Caco-2 (cell line): ENCODE results near the gene SLC12A5. TPM values are rescaled to one million over a fixed set of nuclear protein-coding genes. Genes with fewer than 3 reads are reported as not detected.

ENCODE experiments used
- BruUV-seq: library from RNA; stranded (reverse); fragments of 400-500 nt; replicated peaks from 2 replicates; lab custom pipeline; 2021; lab: Mats Ljungman, UMichigan
- CTCF ChIA-PET: fragments of 300-600 bp; sonication (Branson Sonifier 250); formaldehyde crosslinking; loops from one replicate; lab custom pipeline; 2022; ENCODE audit warnings: antibody characterized with exemption; lab: Charles Lee
- POLR2A ChIA-PET: fragments of 300-600 bp; sonication (Branson Sonifier 250); formaldehyde crosslinking; loops from one replicate; lab custom pipeline; 2022; ENCODE audit warnings: antibody characterized with exemption; lab: Charles Lee
- DNase-seq, 2 experiments: peaks; one replicate each; pipeline versions ENCODE4 v3.0.0 to v3.0.0-alpha.2; 2020 to 2022
- H3K27me3 ChIP-seq: replicated peaks from 2 replicates; pipeline ENCODE4 v1.6.0; 2011; ENCODE audit warnings: low read length; ENCODE audit not compliant: control insufficient read depth, insufficient read depth
- H3K36me3 ChIP-seq: 2 replicates; pipeline ENCODE4 v1.5.1; 2011; ENCODE audit warnings: low read length; ENCODE audit not compliant: control insufficient read depth, insufficient read depth
- H3K4me1 ChIP-seq: fragments of 250-450 bp; sonication (Bioruptor Pico); 2 replicates; pipeline ENCODE4 v1.5.1; 2020; ENCODE audit warnings: mild to moderate bottlenecking
- H3K4me3 ChIP-seq: 2 replicates; pipeline ENCODE4 v1.5.1; 2011; ENCODE audit warnings: low read depth, mild to moderate bottlenecking, control low read depth, low read length
- H3K9me3 ChIP-seq: fragments of 250-450 bp; sonication (Bioruptor Pico); 2 replicates; pipeline ENCODE4 v1.5.1; 2020; ENCODE audit warnings: mild to moderate bottlenecking, moderate library complexity
- H3K27ac Mint-ChIP-seq: one replicate; pipeline ENCODE4 v1.8.0; 2022; ENCODE audit warnings: mixed read lengths; ENCODE audit not compliant: unreplicated experiment
- H3K27me3 Mint-ChIP-seq: one replicate; pipeline ENCODE4 v1.8.0; 2022; ENCODE audit warnings: mixed read lengths; ENCODE audit not compliant: insufficient read depth, unreplicated experiment
- H3K36me3 Mint-ChIP-seq: one replicate; pipeline ENCODE4 v1.8.0; 2022; ENCODE audit warnings: mild to moderate bottlenecking, mixed read lengths; ENCODE audit not compliant: insufficient read depth, unreplicated experiment
- H3K4me1 Mint-ChIP-seq: one replicate; pipeline ENCODE4 v1.8.0; 2022; ENCODE audit warnings: low read depth, mixed read lengths; ENCODE audit not compliant: unreplicated experiment
- H3K4me3 Mint-ChIP-seq: one replicate; pipeline ENCODE4 v1.8.0; 2022; ENCODE audit warnings: mild to moderate bottlenecking, moderate library complexity, mixed read lengths; ENCODE audit not compliant: unreplicated experiment
- H3K9me3 Mint-ChIP-seq: one replicate; pipeline ENCODE4 v1.8.0; 2022; ENCODE audit warnings: mixed read lengths; ENCODE audit not compliant: unreplicated experiment
- intact Hi-C: fragments of 100-400 bp; cut with micrococcal nuclease; formaldehyde crosslinking; loops from one replicate; pipeline ENCODE4 v1.10.0; 2022; ENCODE audit not compliant: unreplicated experiment
- total RNA-seq: library from RNA; stranded (reverse); gene quantifications from 2 replicates; pipeline ENCODE4 v1.2.3, GENCODE V29; 2022
- TF ChIP-seq, protein P1 (sequence below), 2 experiments: fragments of 200-600 bp in 1 of 2; IDR thresholded peaks; 1 replicate in 1 of 2; 2 replicates in 1 of 2; pipeline versions ENCODE4 v1.5.1 to v1.8.0; 2011 to 2022; ENCODE audit warnings: antibody characterized with exemption in 1 of 2, control low read depth in 1 of 2, inconsistent platforms in 1 of 2, low read depth in 1 of 2, low read length in 1 of 2, mild to moderate bottlenecking in 1 of 2, moderate library complexity in 1 of 2; ENCODE audit not compliant: insufficient read depth in 1 of 2, severe bottlenecking in 1 of 2, unreplicated experiment in 1 of 2

SLC12A5 gene
- total RNA-seq, 1 experiment from 2014 or later, result 1.9 TPM

DNA sequence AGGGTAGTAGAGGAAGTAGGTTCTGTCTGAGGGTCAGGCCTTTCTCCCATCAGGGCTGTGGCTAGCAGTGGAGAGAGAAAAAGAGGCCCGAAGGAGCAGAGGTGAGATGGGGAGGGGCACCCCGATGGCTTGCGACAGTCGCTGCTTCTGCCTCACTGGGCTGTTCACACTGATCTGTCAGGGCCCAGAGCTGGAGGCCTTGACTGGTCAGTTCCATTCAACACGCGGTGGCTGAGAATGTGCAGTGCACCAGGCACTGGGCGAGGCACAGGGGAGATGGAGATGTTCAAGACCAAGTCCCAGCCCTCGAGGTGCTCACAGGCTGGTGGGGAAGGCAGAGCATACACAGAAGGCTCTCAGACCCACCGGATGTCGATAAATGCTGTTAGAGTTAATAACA is 21.4 kb downstream of the SLC12A5 start:
- H3K36me3 Mint-ChIP-seq, result no peaks in the 10 kb centered on the region
- BruUV-seq, result no TSS peak
- TF ChIP-seq, protein P1, sequence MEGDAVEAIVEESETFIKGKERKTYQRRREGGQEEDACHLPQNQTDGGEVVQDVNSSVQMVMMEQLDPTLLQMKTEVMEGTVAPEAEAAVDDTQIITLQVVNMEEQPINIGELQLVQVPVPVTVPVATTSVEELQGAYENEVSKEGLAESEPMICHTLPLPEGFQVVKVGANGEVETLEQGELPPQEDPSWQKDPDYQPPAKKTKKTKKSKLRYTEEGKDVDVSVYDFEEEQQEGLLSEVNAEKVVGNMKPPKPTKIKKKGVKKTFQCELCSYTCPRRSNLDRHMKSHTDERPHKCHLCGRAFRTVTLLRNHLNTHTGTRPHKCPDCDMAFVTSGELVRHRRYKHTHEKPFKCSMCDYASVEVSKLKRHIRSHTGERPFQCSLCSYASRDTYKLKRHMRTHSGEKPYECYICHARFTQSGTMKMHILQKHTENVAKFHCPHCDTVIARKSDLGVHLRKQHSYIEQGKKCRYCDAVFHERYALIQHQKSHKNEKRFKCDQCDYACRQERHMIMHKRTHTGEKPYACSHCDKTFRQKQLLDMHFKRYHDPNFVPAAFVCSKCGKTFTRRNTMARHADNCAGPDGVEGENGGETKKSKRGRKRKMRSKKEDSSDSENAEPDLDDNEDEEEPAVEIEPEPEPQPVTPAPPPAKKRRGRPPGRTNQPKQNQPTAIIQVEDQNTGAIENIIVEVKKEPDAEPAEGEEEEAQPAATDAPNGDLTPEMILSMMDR (IDR thresholded peaks at IDR 0.05; ENCODE audit: insufficient read depth in 1 of 2, low read depth in 1 of 2, low read length in 1 of 2, severe bottlenecking in 1 of 2, unreplicated experiment in 1 of 2), result no peak
- Histone ChIP-seq H3K9me3 (no peaks in the 10 kb centered on the region), H3K27me3 (peaks cover 4% of the 10 kb centered on the region), H3K4me3 (no peak overlapping the region), H3K36me3 (no peaks in the 10 kb centered on the region), H3K4me1 (no peaks in the 10 kb centered on the region)
- H3K4me1 Mint-ChIP-seq, result no peaks in the 10 kb centered on the region
- no peak overlapping the region for H3K27ac Mint-ChIP-seq
- H3K4me3 Mint-ChIP-seq, result no peak overlapping the region
- ChIA-PET POLR2A (no interaction called here), CTCF (no interaction called here)
- intact Hi-C loops, result no loop called here
- DNase-seq, result peak in 1 of 2 experiments; percentile 39
- H3K27me3 Mint-ChIP-seq, result peaks cover 22% of the 10 kb centered on the region
- H3K9me3 Mint-ChIP-seq, result no peaks in the 10 kb centered on the region

DNA sequence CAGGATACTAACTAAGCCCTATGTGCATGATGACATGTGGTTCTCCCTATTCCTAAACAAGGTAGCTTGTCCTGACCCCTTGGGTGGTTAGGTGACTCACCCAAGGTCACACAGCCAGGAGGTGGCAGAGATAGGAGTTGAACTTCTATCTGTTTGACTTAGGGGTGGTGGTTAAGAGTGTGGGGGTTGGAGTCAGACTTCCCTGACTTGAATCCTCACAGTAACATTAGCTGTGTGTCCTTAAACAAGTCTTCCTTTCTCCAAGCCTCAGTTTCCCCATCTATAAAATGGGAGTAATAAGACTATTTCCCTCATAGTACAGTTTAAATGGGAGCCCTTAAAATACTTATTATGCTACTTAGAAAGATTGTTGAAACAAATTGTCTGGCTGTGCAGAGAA is 21.9 kb downstream of the SLC12A5 start:
- no peak for DNase-seq
- Histone ChIP-seq H3K27me3 (peaks cover 4% of the 10 kb centered on the region), H3K36me3 (no peaks in the 10 kb centered on the region), H3K4me3 (no peak overlapping the region), H3K9me3 (no peaks in the 10 kb centered on the region), H3K4me1 (no peaks in the 10 kb centered on the region)
- Mint-ChIP-seq H3K4me3 (no peak overlapping the region), H3K27me3 (peaks cover 19% of the 10 kb centered on the region), H3K27ac (no peak overlapping the region), H3K9me3 (no peaks in the 10 kb centered on the region), H3K36me3 (no peaks in the 10 kb centered on the region), H3K4me1 (no peaks in the 10 kb centered on the region)
- ChIA-PET CTCF (no interaction called here), POLR2A (no interaction called here)
- no TSS peak for BruUV-seq
- TF ChIP-seq, protein P1 (IDR thresholded peaks at IDR 0.05; ENCODE audit: insufficient read depth in 1 of 2, low read depth in 1 of 2, low read length in 1 of 2, severe bottlenecking in 1 of 2, unreplicated experiment in 1 of 2), result no peak
- intact Hi-C loops, result no loop called here

DNA sequence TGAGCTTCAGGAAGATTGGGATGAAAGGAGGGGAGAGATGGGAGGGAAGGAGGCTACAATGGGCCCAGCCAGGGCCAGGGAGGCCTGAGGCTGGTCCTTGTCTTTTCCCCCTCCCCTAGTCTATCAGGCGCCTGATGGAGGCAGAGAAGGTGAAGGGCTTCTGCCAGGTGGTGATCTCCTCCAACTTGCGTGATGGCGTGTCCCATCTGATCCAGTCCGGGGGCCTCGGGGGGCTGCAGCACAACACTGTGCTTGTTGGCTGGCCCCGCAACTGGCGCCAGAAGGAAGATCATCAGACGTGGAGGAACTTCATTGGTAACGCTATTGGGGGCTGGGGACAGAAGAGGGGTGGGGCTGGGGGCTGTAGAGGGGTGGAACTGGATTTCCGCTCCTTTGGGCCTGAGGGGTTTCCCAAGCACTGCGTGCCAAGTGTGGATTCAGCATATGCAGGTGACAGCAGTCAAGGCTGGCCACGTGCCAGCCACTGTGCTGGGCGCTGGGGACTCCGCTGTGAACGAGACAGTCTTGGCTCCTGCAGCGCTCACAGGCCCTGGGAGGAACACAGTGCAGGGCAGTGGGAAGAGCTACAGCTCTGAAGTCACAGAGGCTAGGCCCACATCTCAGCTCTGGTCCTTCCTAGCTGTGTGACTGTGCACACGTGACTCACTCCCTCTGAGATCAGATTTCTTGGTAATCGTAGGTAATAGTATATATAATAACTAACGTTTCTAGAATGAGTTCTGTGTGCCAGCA is 22.7 kb downstream of the SLC12A5 start:
- peaks cover 13% of the 10 kb centered on the region for H3K27me3 Mint-ChIP-seq
- BruUV-seq, result no TSS peak
- no peaks in the 10 kb centered on the region for H3K9me3 ChIP-seq
- H3K36me3 ChIP-seq, result no peaks in the 10 kb centered on the region
- H3K9me3 Mint-ChIP-seq, result no peaks in the 10 kb centered on the region
- H3K27ac Mint-ChIP-seq, result no peak overlapping the region
- TF ChIP-seq, protein P1 (IDR thresholded peaks at IDR 0.05; ENCODE audit: insufficient read depth in 1 of 2, low read depth in 1 of 2, low read length in 1 of 2, severe bottlenecking in 1 of 2, unreplicated experiment in 1 of 2), result no peak
- no peaks in the 10 kb centered on the region for H3K4me1 Mint-ChIP-seq
- no peaks in the 10 kb centered on the region for H3K4me1 ChIP-seq
- H3K4me3 ChIP-seq, result no peak overlapping the region
- CTCF ChIA-PET, result interaction anchor here (1.8 kb wide), 1 partner anchor 38 kb away, joined by 10 read pairs; no protein-coding TSS in a partner anchor
- no peak for DNase-seq
- POLR2A ChIA-PET, result no interaction called here
- no peaks in the 10 kb centered on the region for H3K36me3 Mint-ChIP-seq
- H3K4me3 Mint-ChIP-seq, result no peak overlapping the region
- peaks cover 3% of the 10 kb centered on the region for H3K27me3 ChIP-seq
- intact Hi-C loops, result no loop called here
